GM11168 (cell line): ENCODE data around the gene MYLK.
"Not testable (repeated sequence)": the region's sequence is repeated elsewhere in the genome, so short reads cannot be mapped to it uniquely, and the experiment has no call there.

Experiments used
- in situ Hi-C: fragments of 300-500 bp; cut with MboI; formaldehyde crosslinking; loops from one replicate; pipeline ENCODE4 v1.12.0; 2022; ENCODE audit warnings: low sequenced_read_pairs; ENCODE audit not compliant: unreplicated experiment

MYLK gene

DNA sequence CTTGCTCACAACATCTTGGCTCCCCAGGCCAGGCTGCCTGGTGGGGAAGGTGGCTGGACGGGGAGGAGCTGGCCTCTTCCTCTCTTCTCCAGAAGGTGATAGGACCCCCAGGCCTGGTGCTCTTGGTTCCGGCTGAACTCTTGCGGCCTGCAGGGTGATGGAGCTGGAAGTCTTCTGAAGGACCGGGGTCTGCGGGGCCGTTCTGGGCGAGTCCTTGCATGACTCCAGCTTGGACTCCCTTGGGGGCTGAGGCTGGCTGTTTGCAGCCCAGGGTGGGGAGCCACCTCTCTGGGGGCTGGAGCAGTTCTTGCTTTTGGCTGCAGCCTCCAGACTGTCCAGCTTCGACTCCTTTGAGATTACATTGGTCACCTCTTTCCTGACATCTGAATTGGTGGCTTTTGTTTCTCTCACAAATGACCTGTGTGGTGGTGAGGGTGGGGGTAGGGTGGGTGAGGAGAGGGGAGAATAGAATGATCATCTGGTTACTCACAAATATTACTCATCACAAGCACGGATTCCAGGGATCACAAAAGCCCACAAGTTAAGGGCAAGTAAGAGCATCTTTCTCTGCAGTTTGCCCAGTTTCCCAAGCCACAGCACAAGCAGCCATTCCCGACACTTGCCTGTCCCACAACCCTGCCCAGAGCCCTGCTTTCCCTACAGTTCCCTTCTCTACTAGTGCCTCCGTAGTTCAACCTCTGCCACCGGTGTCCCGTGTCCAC is 150.2 kb downstream of the MYLK start:
- in situ Hi-C loops, result no loop called here

GRCh38 chr3:123733341-123733740 is 150.8 kb downstream of the MYLK start:
- in situ Hi-C loops, result no loop called here

GRCh38 chr3:123732447-123732846 is 151.7 kb downstream of the MYLK start:
- in situ Hi-C loops, result no loop called here

- in situ Hi-C loops, result no loop called here
Observed at GRCh38 chr3:123730829-123731228, 153.3 kb downstream of the MYLK start.

DNA sequence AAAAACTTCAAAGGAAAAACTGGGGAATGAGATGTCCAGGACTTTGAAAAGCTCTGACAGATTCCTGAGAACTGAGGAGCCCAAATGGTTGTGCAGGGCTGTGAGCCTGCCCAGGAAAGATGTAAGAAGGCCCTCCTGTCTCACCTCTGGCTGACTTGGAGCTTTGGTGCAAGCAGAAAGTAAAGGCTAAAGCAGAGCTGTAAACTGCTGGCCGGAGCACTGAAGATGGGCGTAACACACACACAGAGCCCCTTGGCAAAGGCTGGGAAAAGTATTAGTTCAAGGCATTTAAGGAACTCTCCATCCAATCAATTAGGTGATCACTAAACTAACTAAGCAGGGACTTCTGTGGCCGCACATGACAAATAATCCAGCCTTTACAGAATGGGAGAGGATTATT is 155.1 kb downstream of the MYLK start:
- in situ Hi-C loops, result no loop called here

DNA sequence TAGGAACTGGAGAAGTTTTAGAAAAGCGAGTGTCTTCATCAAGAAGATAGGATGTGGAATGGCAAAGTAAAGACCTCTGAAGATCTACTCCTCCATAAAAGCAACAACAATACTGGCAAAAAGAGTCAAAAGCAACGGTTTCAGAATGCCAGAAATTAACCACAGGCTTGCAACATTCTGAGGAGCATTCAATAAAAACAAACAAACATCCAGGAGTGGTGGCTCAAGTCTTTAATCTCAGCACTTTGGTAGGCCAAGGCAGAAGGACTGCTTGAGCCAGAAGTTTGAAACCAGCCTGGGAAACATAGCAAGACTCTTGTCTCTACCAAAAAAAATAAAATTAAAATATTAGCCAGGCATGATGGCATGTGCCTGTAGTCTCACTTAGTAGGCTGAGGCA is 156.1 kb downstream of the MYLK start:
- in situ Hi-C loops, result no loop called here

GRCh38 chr3:123725652-123726400 is 158.3 kb downstream of the MYLK start:
- in situ Hi-C loops, result no loop called here

- in situ Hi-C loops, result loop anchor here (5.0 kb wide), 2 partner anchors 67 to 1958 kb away; no protein-coding TSS in a partner anchor
Observed at GRCh38 chr3:123724306-123724705, 159.8 kb downstream of the MYLK start.

- in situ Hi-C loops, result loop anchor here (5.0 kb wide), 2 partner anchors 66 to 1959 kb away; no protein-coding TSS in a partner anchor
Observed at GRCh38 chr3:123723522-123724168, 160.5 kb downstream of the MYLK start.

- in situ Hi-C loops, result loop anchor here (5.0 kb wide), 2 partner anchors 66 to 1959 kb away; no protein-coding TSS in a partner anchor
Observed at GRCh38 chr3:123723070-123723469, 161.1 kb downstream of the MYLK start.

GRCh38 chr3:123722456-123722855 is 161.7 kb downstream of the MYLK start:
- in situ Hi-C loops, result loop anchor here (5.0 kb wide), 2 partner anchors 65 to 1960 kb away; no protein-coding TSS in a partner anchor

DNA sequence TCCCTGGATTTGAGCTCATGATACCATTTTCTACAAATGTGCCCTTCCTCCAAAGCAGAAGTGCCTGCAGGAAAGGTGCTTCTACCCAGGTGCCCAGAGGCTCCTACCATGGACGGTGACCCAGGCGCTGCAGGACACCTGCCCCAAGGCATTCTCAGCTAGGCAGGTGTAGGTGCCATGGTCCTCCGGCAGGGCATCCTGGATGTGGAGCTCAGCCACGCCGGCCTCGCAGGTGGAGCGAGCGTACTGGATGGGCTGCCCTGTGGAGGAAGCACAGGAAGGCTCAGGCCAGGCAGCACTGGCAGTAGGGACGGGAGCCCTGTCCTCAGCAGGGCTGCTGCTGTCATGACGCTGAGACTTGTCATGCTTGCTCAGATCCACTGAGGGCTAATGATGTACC is 162.1 kb downstream of the MYLK start:
- in situ Hi-C loops, result loop anchor here (5.0 kb wide), 2 partner anchors 65 to 1960 kb away; no protein-coding TSS in a partner anchor

DNA sequence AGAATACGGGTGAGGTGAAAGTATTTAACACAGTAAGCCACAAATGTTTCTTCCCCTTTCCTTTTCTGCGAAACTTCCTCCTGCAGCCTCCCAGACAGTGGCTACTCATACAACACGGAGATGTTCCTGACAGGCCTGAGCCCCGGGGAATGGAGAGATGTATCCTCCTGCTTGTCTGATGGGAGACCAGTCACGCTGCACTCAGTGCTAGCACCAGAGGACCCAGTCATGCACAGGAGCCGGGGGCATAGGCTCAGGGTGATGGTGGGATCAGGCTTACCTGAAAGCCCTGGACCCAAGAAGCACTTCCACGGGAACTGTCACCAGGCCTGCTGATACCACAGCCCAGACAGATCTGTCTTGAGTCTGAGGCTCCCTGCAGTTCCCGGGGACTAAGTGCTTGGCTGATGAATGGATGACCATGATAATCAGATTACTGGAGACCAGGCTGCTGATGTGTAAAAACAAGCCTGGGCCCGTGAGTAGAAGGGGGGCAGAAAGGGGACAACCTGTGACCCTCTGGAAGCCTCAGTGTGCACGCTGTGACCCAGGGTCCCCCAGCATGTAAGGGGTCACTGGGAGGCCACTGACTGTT is 162.9 kb downstream of the MYLK start:
- in situ Hi-C loops, result loop anchor here (5.0 kb wide), 2 partner anchors 64 to 1961 kb away; no protein-coding TSS in a partner anchor

- in situ Hi-C loops, result loop anchor here (5.0 kb wide), 2 partner anchors 63 to 1962 kb away; no protein-coding TSS in a partner anchor
Observed at GRCh38 chr3:123720638-123721037, 163.5 kb downstream of the MYLK start.

DNA sequence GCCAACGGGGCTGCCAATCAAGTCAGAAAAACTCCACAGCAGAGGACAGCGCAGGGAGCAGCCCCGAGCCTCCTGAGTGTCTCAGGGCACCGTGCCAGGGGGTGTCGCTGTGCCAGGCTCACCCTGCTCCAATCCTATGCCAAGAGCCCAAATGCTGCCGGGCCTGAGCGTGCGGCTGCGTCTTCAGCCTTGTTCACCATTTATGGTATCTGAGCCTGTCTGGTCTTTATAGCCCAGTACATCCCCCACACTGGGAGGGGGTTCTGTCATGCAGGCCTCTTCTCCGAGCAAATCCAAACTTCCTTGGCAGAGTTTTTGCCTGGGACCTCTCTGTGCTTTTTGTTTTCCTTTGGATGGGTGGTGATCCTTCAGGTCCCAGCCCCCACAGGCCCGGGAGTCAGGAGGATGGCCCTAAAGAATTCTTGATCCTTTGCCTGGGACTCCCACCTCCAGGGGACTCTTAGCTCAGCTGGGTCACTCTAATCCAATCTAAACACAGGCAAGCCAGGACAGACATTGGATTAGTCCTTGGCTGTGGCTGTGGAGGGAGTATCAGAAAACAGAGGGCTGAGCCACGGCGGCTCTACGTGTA is 164.2 kb downstream of the MYLK start:
- in situ Hi-C loops, result loop anchor here (5.0 kb wide), 2 partner anchors 63 to 1962 kb away; no protein-coding TSS in a partner anchor

GRCh38 chr3:123719061-123719756 is 164.9 kb downstream of the MYLK start:
- in situ Hi-C loops, result not testable (repeated sequence)

DNA sequence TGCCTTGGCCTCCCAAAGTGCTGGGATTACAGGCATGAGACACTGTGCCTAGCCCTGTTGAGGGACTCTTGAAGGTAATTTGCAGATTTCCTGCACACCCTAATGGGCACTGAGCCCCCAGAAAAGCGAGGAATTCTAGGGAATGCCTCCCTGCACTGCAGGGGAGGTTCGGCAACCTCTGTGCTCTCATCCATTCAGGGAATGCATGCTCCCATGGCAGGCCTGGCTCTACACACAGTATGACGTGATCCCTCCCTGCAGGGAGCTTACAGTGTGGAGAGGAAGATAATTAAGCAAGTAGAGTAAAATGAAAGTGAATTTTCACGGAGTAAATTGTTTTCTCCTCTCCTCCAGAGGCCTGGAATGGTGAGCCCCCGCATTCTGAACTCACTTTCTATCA is 166.0 kb downstream of the MYLK start:
- in situ Hi-C loops, result no loop called here

GRCh38 chr3:123717451-123717850 is 166.7 kb downstream of the MYLK start:
- in situ Hi-C loops, result not testable (repeated sequence)

DNA sequence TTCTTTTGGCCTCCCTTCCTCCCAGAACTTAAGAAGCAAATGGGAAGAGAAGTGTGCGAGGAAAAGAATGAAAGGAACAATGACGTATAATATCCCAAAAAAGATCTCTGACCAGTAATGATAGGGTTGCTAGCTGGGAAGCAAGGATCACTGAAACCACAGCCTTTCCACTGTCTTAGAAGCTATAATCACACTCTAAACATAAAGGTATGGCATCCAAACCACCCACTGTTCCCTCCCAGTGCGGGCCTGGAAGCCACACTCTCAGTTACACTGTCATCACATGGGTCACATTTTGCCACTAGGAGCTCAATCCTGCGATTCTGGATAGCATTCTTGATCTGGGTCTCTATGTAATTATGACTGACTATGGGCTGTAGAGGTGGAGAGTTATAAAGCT is 167.7 kb downstream of the MYLK start:
- in situ Hi-C loops, result no loop called here
